Natural killer cell (primary cell): ENCODE data around the gene RHEB. TPM values are rescaled to one million over a fixed set of nuclear protein-coding genes. Genes with fewer than 3 reads are reported as not detected.
A peak's percentile ranks its signal among the peaks of the same experiment; 100 is the strongest.

Experiments
- ATAC-seq, 3 donors: fragments of 150-1000 bp in 2 of 3; fragments of 200-7000 bp in 1 of 3; cut with Tn5 transposase; 1 replicate in 1 of 3; 2 replicates in 2 of 3; pipeline ENCODE4 v1.10.0; 2021; ENCODE audit warnings: mild to moderate bottlenecking in 2 of 3, moderate library complexity in 2 of 3
- DNase-seq, 2 donors: peaks; one replicate each; pipeline versions ENCODE4 v3.0.0 to v3.0.0-alpha.2; 2013 to 2021; ENCODE audit warnings: mixed read lengths in 1 of 2
- H3K27ac ChIP-seq: one replicate; pipeline ENCODE4 v1.5.1; 2013; ENCODE audit warnings: mild to moderate bottlenecking, low read length
- H3K27me3 ChIP-seq: one replicate; pipeline ENCODE4 v1.6.1; 2013; ENCODE audit warnings: low read length; ENCODE audit not compliant: control insufficient read depth, insufficient read depth
- H3K36me3 ChIP-seq: one replicate; pipeline ENCODE4 v1.6.1; 2013; ENCODE audit warnings: low read length; ENCODE audit not compliant: control insufficient read depth, insufficient read depth
- H3K4me1 ChIP-seq: one replicate; pipeline ENCODE4 v1.6.1; 2013; ENCODE audit warnings: low read length; ENCODE audit not compliant: control insufficient read depth, insufficient read depth
- H3K4me3 ChIP-seq: one replicate; pipeline ENCODE4 v1.5.1; 2013; ENCODE audit warnings: low read length
- H3K9me3 ChIP-seq: one replicate; pipeline ENCODE4 v1.6.1; 2013; ENCODE audit warnings: low read length; ENCODE audit not compliant: control insufficient read depth, insufficient read depth
- H3K27ac Mint-ChIP-seq, 2 donors: one replicate each; pipeline ENCODE4 v1.8.0; 2022; ENCODE audit warnings: mild to moderate bottlenecking in 2 of 2, mixed read lengths in 2 of 2, moderate library complexity in 1 of 2
- H3K27me3 Mint-ChIP-seq, 2 donors: one replicate each; pipeline ENCODE4 v1.8.0; 2022; ENCODE audit warnings: low read depth in 2 of 2, mixed read lengths in 2 of 2
- H3K36me3 Mint-ChIP-seq: one replicate; pipeline ENCODE4 v1.8.0; 2022; ENCODE audit warnings: mixed read lengths
- H3K4me1 Mint-ChIP-seq, 2 donors: one replicate each; pipeline ENCODE4 v1.8.0; 2022; ENCODE audit warnings: mixed read lengths in 2 of 2
- H3K4me3 Mint-ChIP-seq: one replicate; pipeline ENCODE4 v1.8.0; 2022; ENCODE audit warnings: mild to moderate bottlenecking, moderate library complexity, mixed read lengths
- H3K9me3 Mint-ChIP-seq, 2 donors: one replicate each; pipeline ENCODE4 v1.8.0; 2022; ENCODE audit warnings: mixed read lengths in 2 of 2
- CTCF ChIP-seq: fragments of 200-600 bp; IDR thresholded peaks from one replicate; pipeline ENCODE4 v1.8.0; 2022; ENCODE audit warnings: antibody characterized with exemption
- WGBS: methylation state at CpG from one replicate; pipeline ENCODE4 v1.1.7; 2013; ENCODE audit warnings: missing lambda C conversion rate; ENCODE audit not compliant: insufficient coverage; 5-methylcytosine and 5-hydroxymethylcytosine counted together
- intact Hi-C: fragments of 100-400 bp; cut with micrococcal nuclease; formaldehyde crosslinking; loops from one replicate; pipeline ENCODE4 v1.14.2; 2022
- total RNA-seq, 4 donors: library from RNA; stranded (reverse); fragments of 120-200 nt in 1 of 4; gene quantifications; one replicate each; pipeline versions ENCODE4 v1.2.3 to v1.2.4, GENCODE V29; 2013 to 2022

RHEB gene
- total RNA-seq, 3 donors from 2014 or later (not counting 1 experiment from before 2014, with no cell fraction given), result 51.0 to 63.3 (median 63.3) TPM

DNA sequence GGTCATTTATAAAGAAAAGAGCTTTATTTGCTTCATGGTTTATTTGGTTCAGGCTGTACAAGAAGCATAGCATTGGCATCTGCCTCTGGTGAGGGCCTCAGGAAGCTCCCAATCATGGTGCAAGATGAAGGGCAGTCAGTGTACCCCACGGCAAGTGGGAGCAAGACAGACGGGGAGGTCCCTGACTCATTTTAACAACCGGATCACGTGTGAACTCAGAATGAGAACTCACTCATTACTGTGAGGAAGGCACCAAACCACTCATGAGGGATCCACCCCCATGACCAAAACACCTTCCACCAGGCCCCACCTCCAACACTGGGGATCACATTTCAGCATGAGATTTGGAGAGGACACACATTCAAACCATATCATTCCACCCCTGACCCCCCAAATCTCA lies 64.0 kb downstream of the RHEB start:
- Histone ChIP-seq H3K27me3 (no peaks in the 10 kb centered on the region), H3K4me1 (no peaks in the 10 kb centered on the region), H3K9me3 (no peaks in the 10 kb centered on the region), H3K4me3 (no peak overlapping the region), H3K36me3 (no peaks in the 10 kb centered on the region), H3K27ac (no peak overlapping the region)
- Mint-ChIP-seq H3K27me3 (peaks cover 5 to 11% of the 10 kb centered on the region in 2 donors), H3K4me1 (peaks cover 0 to 5% of the 10 kb centered on the region in 2 donors), H3K9me3 (no peaks in the 10 kb centered on the region), H3K36me3 (no peaks in the 10 kb centered on the region), H3K4me3 (no peak overlapping the region), H3K27ac (no peak overlapping the region)
- WGBS, result 70% methylated on average over 4 of the region's 4 CpGs
- no peak for TF ChIP-seq CTCF
- no peak for DNase-seq
- intact Hi-C loops, result no loop called here
- no peak for ATAC-seq

DNA sequence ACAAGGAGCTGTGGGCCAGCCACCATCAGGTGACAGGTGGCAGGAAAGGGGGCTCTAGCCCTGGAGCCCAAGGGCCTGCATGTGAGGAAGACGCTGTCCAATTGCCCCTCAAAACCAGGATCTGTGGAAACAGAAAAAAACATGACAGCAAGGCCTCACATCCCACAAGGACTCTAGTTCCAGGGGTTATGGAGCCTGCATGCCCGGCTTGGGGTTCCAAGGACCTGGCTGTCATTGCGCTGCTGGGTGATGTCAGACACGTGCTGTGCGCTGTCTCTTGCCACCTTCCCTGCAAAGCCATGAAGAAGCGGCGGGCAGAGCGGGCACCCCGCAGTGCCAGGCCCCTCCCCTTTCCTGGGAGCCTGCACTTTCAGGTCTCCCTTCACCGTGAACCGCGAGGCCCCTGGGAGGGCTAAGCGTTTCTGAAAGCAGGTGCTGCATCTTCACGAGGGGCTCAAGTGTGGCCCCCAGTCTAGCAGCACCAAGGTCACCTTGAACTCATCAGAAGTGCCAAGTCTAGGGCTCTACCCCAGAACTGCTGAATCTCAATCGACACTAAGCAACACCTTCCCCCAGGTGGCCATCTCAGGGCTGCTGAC lies 64.7 kb downstream of the RHEB start:
- Histone ChIP-seq H3K27ac (no peak overlapping the region), H3K27me3 (no peaks in the 10 kb centered on the region), H3K4me3 (no peak overlapping the region), H3K9me3 (no peaks in the 10 kb centered on the region), H3K4me1 (no peaks in the 10 kb centered on the region), H3K36me3 (no peaks in the 10 kb centered on the region)
- Mint-ChIP-seq H3K4me1 (peaks cover 0 to 5% of the 10 kb centered on the region in 2 donors), H3K4me3 (no peak overlapping the region), H3K9me3 (no peaks in the 10 kb centered on the region), H3K36me3 (no peaks in the 10 kb centered on the region), H3K27ac (no peak overlapping the region), H3K27me3 (peaks cover 7 to 9% of the 10 kb centered on the region in 2 donors)
- 88% methylated on average over 15 of the region's 15 CpGs for WGBS
- intact Hi-C loops, result no loop called here
- no peak for TF ChIP-seq CTCF
- ATAC-seq (no peak), DNase-seq (no peak)

- H3K4me1 Mint-ChIP-seq, result peaks cover 0 to 5% of the 10 kb centered on the region in 2 donors
- no peak overlapping the region for H3K27ac ChIP-seq
- H3K27me3 Mint-ChIP-seq, result peaks cover 9 to 12% of the 10 kb centered on the region in 2 donors
- H3K4me1 ChIP-seq, result no peaks in the 10 kb centered on the region
- no peak for ATAC-seq
- intact Hi-C loops, result no loop called here
- H3K4me3 Mint-ChIP-seq, result no peak overlapping the region
- no peaks in the 10 kb centered on the region for H3K27me3 ChIP-seq
- no peaks in the 10 kb centered on the region for H3K36me3 Mint-ChIP-seq
- H3K9me3 ChIP-seq, result no peaks in the 10 kb centered on the region
- no peak for TF ChIP-seq CTCF
- H3K27ac Mint-ChIP-seq, result no peak overlapping the region
- H3K9me3 Mint-ChIP-seq, result no peaks in the 10 kb centered on the region
- 94% methylated on average over 14 of the region's 14 CpGs for WGBS
- H3K36me3 ChIP-seq, result no peaks in the 10 kb centered on the region
- no peak for DNase-seq
- no peak overlapping the region for H3K4me3 ChIP-seq
These were observed 65.4 kb downstream of the RHEB start for GRCh38 chr7:151454305-151454704.

DNA sequence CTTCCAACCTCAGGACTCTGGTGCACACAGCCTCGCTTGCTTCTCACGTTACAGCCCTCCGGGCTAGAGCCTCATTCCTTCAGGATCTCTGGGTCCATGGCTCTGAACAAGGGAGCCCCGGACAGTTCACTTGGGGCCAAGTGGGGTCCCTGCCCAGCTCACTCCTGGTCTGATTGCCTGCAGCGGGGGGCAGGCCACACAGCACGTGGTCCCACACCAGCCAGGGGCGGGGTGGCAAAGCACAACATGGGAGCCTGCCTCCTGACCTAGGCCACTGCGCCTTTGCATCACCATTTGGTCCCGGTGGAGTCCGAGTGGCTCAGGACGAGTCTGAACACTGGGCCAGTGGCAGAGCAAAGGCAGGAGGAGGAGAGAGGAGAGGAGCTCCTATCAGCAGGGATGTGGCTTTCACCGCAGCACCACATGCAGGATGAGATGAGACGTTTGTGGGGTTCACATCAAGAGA lies 66.3 kb downstream of the RHEB start:
- Mint-ChIP-seq H3K4me1 (peaks cover 0 to 5% of the 10 kb centered on the region in 2 donors), H3K27me3 (peaks cover 8 to 12% of the 10 kb centered on the region in 2 donors), H3K4me3 (no peak overlapping the region), H3K36me3 (no peaks in the 10 kb centered on the region), H3K27ac (no peak overlapping the region), H3K9me3 (no peaks in the 10 kb centered on the region)
- no peak overlapping the region for H3K27ac ChIP-seq
- intact Hi-C loops, result no loop called here
- H3K27me3 ChIP-seq, result no peaks in the 10 kb centered on the region
- 81% methylated on average over 13 of the region's 13 CpGs for WGBS
- no peaks in the 10 kb centered on the region for H3K36me3 ChIP-seq
- DNase-seq (peak in 1 of 2 donors; percentile 31), ATAC-seq (no peak)
- no peak overlapping the region for H3K4me3 ChIP-seq
- no peak for TF ChIP-seq CTCF
- no peaks in the 10 kb centered on the region for H3K9me3 ChIP-seq
- no peaks in the 10 kb centered on the region for H3K4me1 ChIP-seq
